ENCODE data around the gene SPAG16.

GRCh38 chr2:214242797-214243196 lies 958.5 kb downstream of the SPAG16 start:
- TF ChIP-seq CTCF (conservative IDR thresholded peaks at IDR 0.05 in 1 of 2, IDR thresholded peaks at IDR 0.05 in 1 of 2; ENCODE audit: low read depth in 1 of 2, low read length in 2 of 2) (no peak), EZH2 (IDR thresholded peaks at IDR 0.05; ENCODE audit: low read length, missing control alignments) (no peak)

Data from fibroblast of lung (primary cell).